ENCODE data around the gene GOLGA2. TPM values are rescaled to one million over a fixed set of nuclear protein-coding genes. Genes with fewer than 3 reads are reported as not detected.
"Not testable (repeated sequence)": the region's sequence is repeated elsewhere in the genome, so short reads cannot be mapped to it uniquely, and the experiment has no call there.

Gene GOLGA2
- total RNA-seq, 1 donor from 2014 or later, result 85.1 TPM

- Histone ChIP-seq H3K4me3 (ENCODE audit: low read length in 3 of 3) (no peak overlapping the region), H3K27ac (ENCODE audit: low read depth, low read length) (no peak overlapping the region), H3K9ac (ENCODE audit: low read depth in 1 of 3, low read length in 3 of 3) (no peak overlapping the region), H3K27me3 (ENCODE audit: control insufficient read depth in 3 of 3, insufficient read depth in 3 of 3, low read length in 3 of 3) (no peaks in the 10 kb centered on the region), H3K36me3 (ENCODE audit: control insufficient read depth in 3 of 3, insufficient read depth in 3 of 3, low read length in 3 of 3) (peaks cover 7 to 10% (median 8%) of the 10 kb centered on the region in 3 donors), H3K4me1 (ENCODE audit: control insufficient read depth in 3 of 3, insufficient read depth in 3 of 3, low read length in 3 of 3) (peaks cover 4 to 7% (median 6%) of the 10 kb centered on the region in 3 donors), H3K9me3 (ENCODE audit: control insufficient read depth in 3 of 3, low read length in 3 of 3) (no peaks in the 10 kb centered on the region)
Observed at GRCh38 chr9:128293091-128293490, 17.3 kb upstream of the GOLGA2 start.

GRCh38 chr9:128292009-128292408 is 16.2 kb upstream of the GOLGA2 start:
- H3K36me3 ChIP-seq (ENCODE audit: control insufficient read depth in 3 of 3, insufficient read depth in 3 of 3, low read length in 3 of 3), result peaks cover 8 to 14% (median 8%) of the 10 kb centered on the region in 3 donors
- no peaks in the 10 kb centered on the region for H3K9me3 ChIP-seq (ENCODE audit: control insufficient read depth in 3 of 3, low read length in 3 of 3)
- H3K9ac ChIP-seq (ENCODE audit: low read depth in 1 of 3, low read length in 3 of 3), result no peak overlapping the region
- peaks cover 4 to 7% (median 6%) of the 10 kb centered on the region in 3 donors for H3K4me1 ChIP-seq (ENCODE audit: control insufficient read depth in 3 of 3, insufficient read depth in 3 of 3, low read length in 3 of 3)
- H3K27me3 ChIP-seq (ENCODE audit: control insufficient read depth in 3 of 3, insufficient read depth in 3 of 3, low read length in 3 of 3), result no peaks in the 10 kb centered on the region
- no peak overlapping the region for H3K4me3 ChIP-seq (ENCODE audit: low read length in 3 of 3)
- no peak overlapping the region for H3K27ac ChIP-seq (ENCODE audit: low read depth, low read length)

GRCh38 chr9:128288273-128289004 is 12.6 kb upstream of the GOLGA2 start:
- no peaks in the 10 kb centered on the region for H3K27me3 ChIP-seq (ENCODE audit: control insufficient read depth in 3 of 3, insufficient read depth in 3 of 3, low read length in 3 of 3)
- H3K9ac ChIP-seq (ENCODE audit: low read depth in 1 of 3, low read length in 3 of 3), result no peak overlapping the region
- H3K4me1 ChIP-seq (ENCODE audit: control insufficient read depth in 3 of 3, insufficient read depth in 3 of 3, low read length in 3 of 3), result no peaks in the 10 kb centered on the region
- H3K27ac ChIP-seq (ENCODE audit: low read depth, low read length), result no peak overlapping the region
- no peak overlapping the region for H3K4me3 ChIP-seq (ENCODE audit: low read length in 3 of 3)
- peaks cover 22 to 32% (median 25%) of the 10 kb centered on the region in 3 donors for H3K36me3 ChIP-seq (ENCODE audit: control insufficient read depth in 3 of 3, insufficient read depth in 3 of 3, low read length in 3 of 3)
- H3K9me3 ChIP-seq (ENCODE audit: control insufficient read depth in 3 of 3, low read length in 3 of 3), result no peaks in the 10 kb centered on the region

- H3K36me3 ChIP-seq (ENCODE audit: control insufficient read depth in 3 of 3, insufficient read depth in 3 of 3, low read length in 3 of 3), result peaks cover 22 to 32% (median 25%) of the 10 kb centered on the region in 3 donors
- H3K9me3 ChIP-seq (ENCODE audit: control insufficient read depth in 3 of 3, low read length in 3 of 3), result no peaks in the 10 kb centered on the region
- H3K27me3 ChIP-seq (ENCODE audit: control insufficient read depth in 3 of 3, insufficient read depth in 3 of 3, low read length in 3 of 3), result no peaks in the 10 kb centered on the region
- no peak overlapping the region for H3K4me3 ChIP-seq (ENCODE audit: low read length in 3 of 3)
- H3K9ac ChIP-seq (ENCODE audit: low read depth in 1 of 3, low read length in 3 of 3), result no peak overlapping the region
- no peaks in the 10 kb centered on the region for H3K4me1 ChIP-seq (ENCODE audit: control insufficient read depth in 3 of 3, insufficient read depth in 3 of 3, low read length in 3 of 3)
- no peak overlapping the region for H3K27ac ChIP-seq (ENCODE audit: low read depth, low read length)
Observed at GRCh38 chr9:128286440-128286839, 10.6 kb upstream of the GOLGA2 start.

GRCh38 chr9:128285033-128285784 is 9.4 kb upstream of the GOLGA2 start:
- peaks cover 22 to 32% (median 25%) of the 10 kb centered on the region in 3 donors for H3K36me3 ChIP-seq (ENCODE audit: control insufficient read depth in 3 of 3, insufficient read depth in 3 of 3, low read length in 3 of 3)
- no peak overlapping the region for H3K9ac ChIP-seq (ENCODE audit: low read depth in 1 of 3, low read length in 3 of 3)
- no peaks in the 10 kb centered on the region for H3K9me3 ChIP-seq (ENCODE audit: control insufficient read depth in 3 of 3, low read length in 3 of 3)
- H3K27ac ChIP-seq (ENCODE audit: low read depth, low read length), result no peak overlapping the region
- H3K27me3 ChIP-seq (ENCODE audit: control insufficient read depth in 3 of 3, insufficient read depth in 3 of 3, low read length in 3 of 3), result no peaks in the 10 kb centered on the region
- H3K4me1 ChIP-seq (ENCODE audit: control insufficient read depth in 3 of 3, insufficient read depth in 3 of 3, low read length in 3 of 3), result no peaks in the 10 kb centered on the region
- H3K4me3 ChIP-seq (ENCODE audit: low read length in 3 of 3), result no peak overlapping the region

- H3K9me3 ChIP-seq (ENCODE audit: control insufficient read depth in 3 of 3, low read length in 3 of 3), result no peaks in the 10 kb centered on the region
- no peak overlapping the region for H3K4me3 ChIP-seq (ENCODE audit: low read length in 3 of 3)
- H3K27ac ChIP-seq (ENCODE audit: low read depth, low read length), result no peak overlapping the region
- H3K9ac ChIP-seq (ENCODE audit: low read depth in 1 of 3, low read length in 3 of 3), result no peak overlapping the region
- H3K4me1 ChIP-seq (ENCODE audit: control insufficient read depth in 3 of 3, insufficient read depth in 3 of 3, low read length in 3 of 3), result peaks cover 2 to 4% (median 2%) of the 10 kb centered on the region in 3 donors
- peaks cover 14 to 17% (median 16%) of the 10 kb centered on the region in 3 donors for H3K36me3 ChIP-seq (ENCODE audit: control insufficient read depth in 3 of 3, insufficient read depth in 3 of 3, low read length in 3 of 3)
- no peaks in the 10 kb centered on the region for H3K27me3 ChIP-seq (ENCODE audit: control insufficient read depth in 3 of 3, insufficient read depth in 3 of 3, low read length in 3 of 3)
Observed at GRCh38 chr9:128282500-128282899, 6.7 kb upstream of the GOLGA2 start.

- H3K4me3 ChIP-seq (ENCODE audit: low read length in 3 of 3), result no peak overlapping the region
- H3K9ac ChIP-seq (ENCODE audit: low read depth in 1 of 3, low read length in 3 of 3), result no peak overlapping the region
- peaks cover under 1 to 3% (median 1%) of the 10 kb centered on the region in 3 donors for H3K36me3 ChIP-seq (ENCODE audit: control insufficient read depth in 3 of 3, insufficient read depth in 3 of 3, low read length in 3 of 3)
- H3K27ac ChIP-seq (ENCODE audit: low read depth, low read length), result no peak overlapping the region
- H3K9me3 ChIP-seq (ENCODE audit: control insufficient read depth in 3 of 3, low read length in 3 of 3), result no peaks in the 10 kb centered on the region
- H3K4me1 ChIP-seq (ENCODE audit: control insufficient read depth in 3 of 3, insufficient read depth in 3 of 3, low read length in 3 of 3), result peaks cover 12 to 19% (median 14%) of the 10 kb centered on the region in 3 donors
- H3K27me3 ChIP-seq (ENCODE audit: control insufficient read depth in 3 of 3, insufficient read depth in 3 of 3, low read length in 3 of 3), result no peaks in the 10 kb centered on the region
Observed at GRCh38 chr9:128280084-128280622, 4.3 kb upstream of the GOLGA2 start.

GRCh38 chr9:128279088-128280073 is 3.6 kb upstream of the GOLGA2 start:
- not testable (repeated sequence) for H3K27ac ChIP-seq (ENCODE audit: low read depth, low read length); H3K36me3 ChIP-seq (ENCODE audit: control insufficient read depth in 3 of 3, insufficient read depth in 3 of 3, low read length in 3 of 3); H3K27me3 ChIP-seq (ENCODE audit: control insufficient read depth in 3 of 3, insufficient read depth in 3 of 3, low read length in 3 of 3); H3K9me3 ChIP-seq (ENCODE audit: control insufficient read depth in 3 of 3, low read length in 3 of 3); H3K9ac ChIP-seq (ENCODE audit: low read depth in 1 of 3, low read length in 3 of 3); H3K4me3 ChIP-seq (ENCODE audit: low read length in 3 of 3)
- peaks cover 19 to 27% (median 22%) of the 10 kb centered on the region in 3 donors for H3K4me1 ChIP-seq (ENCODE audit: control insufficient read depth in 3 of 3, insufficient read depth in 3 of 3, low read length in 3 of 3)

GRCh38 chr9:128276574-128277270 is 915 bp upstream of the GOLGA2 start:
- Histone ChIP-seq H3K27me3 (ENCODE audit: control insufficient read depth in 3 of 3, insufficient read depth in 3 of 3, low read length in 3 of 3) (no peaks in the 10 kb centered on the region), H3K4me3 (ENCODE audit: low read length in 3 of 3) (peak overlapping the region; percentile 92 to 95 (median 92)), H3K9me3 (ENCODE audit: control insufficient read depth in 3 of 3, low read length in 3 of 3) (no peaks in the 10 kb centered on the region), H3K36me3 (ENCODE audit: control insufficient read depth in 3 of 3, insufficient read depth in 3 of 3, low read length in 3 of 3) (peaks cover 8 to 11% (median 10%) of the 10 kb centered on the region in 3 donors), H3K9ac (ENCODE audit: low read depth in 1 of 3, low read length in 3 of 3) (peak overlapping the region; percentile 92 to 98 (median 94)), H3K27ac (ENCODE audit: low read depth, low read length) (peak overlapping the region; percentile 85), H3K4me1 (ENCODE audit: control insufficient read depth in 3 of 3, insufficient read depth in 3 of 3, low read length in 3 of 3) (peaks cover 25 to 30% (median 28%) of the 10 kb centered on the region in 3 donors)

Measured in skeletal muscle tissue (tissue), 4 donors.